GM21619 (cell line): Measurements from ENCODE around the gene NECTIN4.
A peak's percentile ranks its signal among the peaks of the same experiment; 100 is the strongest.

Experiments used
- ATAC-seq: cut with Tn5 transposase; IDR thresholded peaks from one replicate; pipeline ENCODE4 v1.9.1; 2021; ENCODE audit not compliant: unreplicated experiment

Gene NECTIN4

DNA sequence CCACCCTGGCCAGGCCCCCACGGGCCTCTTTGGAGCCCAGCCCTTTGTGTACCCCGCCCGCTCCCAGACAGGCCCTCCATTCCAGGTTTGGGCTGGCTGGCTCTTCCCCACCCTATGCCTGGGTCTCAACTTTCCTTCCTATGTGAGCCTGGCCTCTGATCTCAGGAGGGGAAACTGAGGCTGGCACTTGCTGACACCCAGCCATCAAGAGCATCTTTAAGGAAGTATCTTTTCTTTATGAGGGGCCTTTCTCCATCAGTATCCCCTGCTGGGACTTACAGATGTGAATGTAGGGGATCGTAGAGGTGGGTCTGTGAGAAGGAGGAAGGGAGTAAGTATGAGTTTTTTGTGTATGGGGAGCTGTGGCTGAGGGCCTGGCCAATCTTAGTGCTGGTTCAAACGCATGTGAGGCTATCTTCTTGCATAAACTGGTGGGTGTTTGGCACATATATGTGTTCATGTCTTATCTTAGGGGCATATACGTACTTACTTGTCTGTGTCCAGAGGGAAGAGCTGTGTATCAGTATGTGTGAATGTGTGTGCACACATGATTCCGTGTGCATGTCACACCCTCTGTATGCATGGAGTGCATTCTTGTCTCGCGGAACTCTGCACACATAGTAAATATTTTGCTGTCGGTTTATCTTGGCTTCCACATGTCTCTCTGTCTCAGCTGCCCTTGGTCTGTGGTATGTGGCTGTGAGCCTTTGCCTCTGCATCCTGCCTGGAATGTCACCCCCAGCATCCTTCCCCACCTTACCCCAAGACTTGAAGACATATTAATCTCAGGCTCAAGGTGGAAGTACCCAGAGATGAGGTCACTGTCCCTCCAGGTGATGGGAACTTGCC is 5.4 kb downstream of the NECTIN4 start:
- no peak for ATAC-seq

GRCh38 chr1:161082996-161083747 is 6.2 kb downstream of the NECTIN4 start:
- ATAC-seq: no peak

DNA sequence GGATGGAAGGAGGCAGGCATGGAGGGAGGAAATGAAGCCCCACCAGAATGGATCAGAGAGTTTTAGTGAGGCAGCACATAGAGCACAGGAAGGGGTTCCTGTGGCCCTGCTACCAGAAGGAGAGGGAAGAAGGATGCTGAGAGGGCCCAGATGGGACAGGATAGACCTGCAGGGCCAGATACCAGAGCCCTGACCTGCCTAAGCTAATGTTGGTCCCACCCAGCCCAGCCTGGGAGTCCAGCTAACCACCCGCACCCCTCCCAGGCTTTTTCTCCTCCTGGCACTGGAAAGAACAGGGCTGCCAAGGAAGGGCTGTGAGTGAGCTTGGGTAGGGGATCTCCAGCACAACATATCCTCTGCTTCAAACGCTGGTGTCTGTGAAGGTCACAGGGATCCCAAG is 6.9 kb downstream of the NECTIN4 start:
- no peak for ATAC-seq

GRCh38 chr1:161081519-161081918 is 7.8 kb downstream of the NECTIN4 start:
- ATAC-seq: no peak

DNA sequence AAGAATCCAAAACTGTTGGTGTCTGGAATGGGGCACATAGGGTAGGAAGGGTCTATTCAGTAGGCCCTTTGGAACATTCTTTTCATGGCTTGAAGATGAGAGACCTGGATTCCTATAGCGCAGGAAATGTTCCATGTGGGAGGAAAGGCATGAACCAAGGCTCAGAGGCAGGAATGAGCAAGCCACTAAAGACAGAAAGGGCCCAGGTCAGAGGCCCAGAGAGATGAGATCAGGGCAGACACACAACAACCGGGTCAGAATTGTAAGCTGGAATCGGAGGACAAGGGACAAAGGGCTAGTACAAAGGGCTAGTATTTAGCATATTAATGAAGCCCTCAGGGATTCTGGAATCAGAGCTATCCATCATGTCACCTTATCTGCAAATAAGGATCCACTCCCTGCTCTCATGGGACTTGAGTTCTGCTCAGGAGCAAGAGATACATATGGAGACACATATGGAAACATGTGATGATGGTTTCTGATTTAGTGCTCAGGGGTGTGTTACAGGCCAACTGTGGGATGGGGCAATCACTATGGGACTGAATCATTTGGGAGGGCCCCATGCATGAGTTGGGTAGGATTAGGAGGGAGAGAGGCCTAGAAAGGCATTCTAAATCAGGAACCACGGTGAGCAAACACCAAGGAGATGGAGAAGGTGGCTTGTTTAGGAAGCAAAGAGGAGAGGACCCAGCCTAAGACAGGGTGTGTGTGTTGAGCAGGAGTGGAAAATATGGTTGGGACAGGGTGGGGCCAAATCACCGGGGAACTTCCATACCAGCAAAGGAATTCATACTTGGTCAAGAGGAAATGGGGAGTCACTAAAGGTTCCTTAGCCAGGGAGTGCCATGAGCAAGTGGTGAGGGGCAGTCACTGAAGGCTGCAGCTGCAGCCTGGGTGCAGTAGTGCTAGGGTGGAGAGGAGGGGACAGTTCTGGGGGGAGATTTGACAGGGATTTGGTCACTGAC is 8.6 kb downstream of the NECTIN4 start:
- ATAC-seq: no peak

GRCh38 chr1:161079436-161080110 is 9.8 kb downstream of the NECTIN4 start:
- no peak for ATAC-seq

GRCh38 chr1:161077426-161077825 is 11.9 kb downstream of the NECTIN4 start:
- ATAC-seq: no peak

- no peak for ATAC-seq
Observed at GRCh38 chr1:161076410-161076809, 12.9 kb downstream of the NECTIN4 start.

DNA sequence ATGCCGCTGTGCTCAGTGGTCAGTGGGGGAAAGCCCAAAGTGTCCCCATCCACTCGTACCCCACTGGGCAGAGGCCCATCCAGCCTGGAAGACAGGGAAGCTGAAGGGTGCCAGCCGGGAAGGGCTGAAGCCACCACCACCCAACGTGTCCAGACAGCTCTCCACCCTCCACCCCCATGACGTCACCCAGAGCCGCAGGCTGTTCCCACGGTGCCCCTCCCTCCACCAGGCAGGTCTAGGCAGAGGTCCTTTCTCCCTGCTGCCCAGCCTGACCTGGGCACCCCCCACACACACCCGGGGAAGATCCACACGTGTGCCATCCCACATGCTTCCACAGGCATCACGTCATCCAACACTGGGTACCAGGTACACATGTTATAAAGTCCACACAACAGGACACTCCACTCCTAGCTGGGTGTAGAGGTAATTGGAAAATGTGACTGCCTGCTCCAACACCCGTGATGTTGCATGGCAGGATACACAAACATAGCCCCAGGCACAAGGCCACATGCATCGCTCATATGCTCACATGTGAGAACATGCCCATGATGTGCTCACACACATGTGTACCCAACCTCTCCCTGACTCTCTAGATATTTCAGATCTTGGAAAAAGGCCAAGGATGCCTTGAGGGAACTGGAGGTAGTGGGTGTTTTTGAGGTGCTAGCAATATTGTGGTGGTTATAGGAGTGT is 14.5 kb downstream of the NECTIN4 start:
- ATAC-seq: no peak

DNA sequence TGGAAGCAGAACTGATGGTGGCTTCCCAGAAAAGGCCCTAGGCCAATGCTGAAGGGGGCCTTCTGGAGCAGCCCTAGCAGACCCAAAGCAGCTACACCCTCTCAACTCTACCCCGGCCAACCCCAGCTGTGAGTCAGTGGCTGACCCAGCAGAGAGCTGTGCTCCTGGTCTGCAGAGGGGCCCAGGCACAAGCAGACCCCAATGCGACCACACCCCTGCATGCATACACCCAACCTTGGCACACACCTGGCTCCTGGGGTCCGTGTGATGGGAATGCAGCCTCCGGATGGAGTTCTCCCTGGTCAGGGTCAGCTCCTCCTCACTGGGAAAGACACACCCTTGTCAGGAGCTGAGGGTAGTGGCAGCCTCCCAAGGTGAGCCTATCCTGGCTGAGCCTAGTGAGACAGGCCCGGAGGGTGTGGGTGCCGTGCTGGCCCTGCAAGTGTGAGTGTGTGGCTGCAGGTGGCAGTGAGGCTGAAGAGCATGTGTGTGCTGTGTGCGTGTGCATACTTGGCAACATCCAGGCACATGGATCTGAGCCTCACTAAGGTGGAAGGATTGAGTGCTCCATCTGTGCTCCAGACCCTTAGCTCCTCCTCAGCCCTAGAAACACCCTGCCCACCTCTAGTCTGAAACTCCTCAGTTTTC is 15.8 kb downstream of the NECTIN4 start:
- no peak for ATAC-seq

DNA sequence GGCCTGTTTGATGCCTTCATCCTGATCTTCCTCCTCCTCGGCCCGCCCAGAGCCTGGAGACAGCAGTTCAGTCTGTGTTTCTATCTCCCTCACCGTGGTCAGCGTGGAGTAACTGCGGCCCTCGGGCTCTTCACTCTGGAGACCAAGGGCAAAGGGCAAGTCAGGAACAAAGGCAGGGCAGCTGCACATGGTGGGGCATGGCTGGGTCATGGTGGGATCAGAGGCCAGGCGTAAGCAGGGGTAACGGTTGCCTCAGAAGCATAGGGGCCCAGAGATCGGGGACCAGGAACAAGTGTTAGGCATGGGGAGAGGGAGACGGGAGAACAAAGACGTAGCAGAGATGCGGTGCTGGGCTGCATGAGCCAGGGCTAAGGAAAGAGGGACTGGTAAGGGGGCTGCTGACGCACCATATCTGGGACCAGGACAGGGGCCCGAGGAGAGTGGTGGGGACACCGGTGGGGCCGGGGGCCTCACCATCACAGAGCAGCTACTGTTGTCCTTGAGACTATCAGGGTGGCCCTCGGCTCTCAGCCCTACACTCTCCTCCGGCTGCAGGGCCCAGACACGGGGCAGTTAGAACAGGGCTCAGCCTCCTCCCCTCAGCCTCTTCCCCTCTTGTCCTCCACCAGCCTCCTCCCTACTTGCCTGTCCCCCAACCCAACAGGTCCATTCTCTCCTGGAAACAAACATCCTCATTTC is 16.5 kb downstream of the NECTIN4 start:
- ATAC-seq: no peak

- ATAC-seq: no peak
Observed at GRCh38 chr1:161071886-161072371, 17.4 kb downstream of the NECTIN4 start.

GRCh38 chr1:161070761-161071160 is 18.6 kb downstream of the NECTIN4 start:
- no peak for ATAC-seq

DNA sequence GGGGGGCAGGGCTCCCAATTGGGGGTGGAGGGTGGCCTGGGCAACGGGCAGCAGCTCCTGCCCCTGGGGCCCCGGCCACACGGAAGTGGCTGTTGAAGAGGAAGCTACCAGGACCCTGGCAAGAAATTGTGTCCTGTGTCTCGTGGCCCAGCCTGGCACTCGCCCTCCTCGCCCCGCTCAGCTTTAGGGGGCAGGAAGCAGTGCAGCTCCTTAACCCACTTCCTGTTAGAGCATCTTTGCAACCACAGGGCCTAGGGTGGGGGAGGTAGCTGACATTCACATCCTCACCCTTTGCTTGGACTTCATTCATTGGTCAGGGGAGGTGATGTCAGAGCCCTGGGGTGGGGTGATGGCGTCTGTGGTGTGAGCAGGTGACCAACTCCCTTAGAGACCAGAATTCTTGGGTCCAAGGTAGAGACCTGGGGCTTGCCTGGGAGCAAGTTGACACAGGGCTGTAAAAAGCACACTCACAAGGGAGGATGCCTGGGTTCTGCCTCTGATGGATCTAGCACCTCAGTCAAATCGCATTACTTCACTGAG is 19.6 kb downstream of the NECTIN4 start, which contains the start of gene ARHGAP30:
ARHGAP30 (minus strand) TSS at position 161 of the 540 bp plus-strand sequence. CDS start 267 bp downstream, outside the sequence.
- ATAC-seq: peak; percentile 83

GRCh38 chr1:161069241-161069640 is 20.1 kb downstream of the NECTIN4 start:
- ATAC-seq: no peak

- ATAC-seq: peak; percentile 56
Observed at GRCh38 chr1:161068306-161069234, 20.8 kb downstream of the NECTIN4 start.

DNA sequence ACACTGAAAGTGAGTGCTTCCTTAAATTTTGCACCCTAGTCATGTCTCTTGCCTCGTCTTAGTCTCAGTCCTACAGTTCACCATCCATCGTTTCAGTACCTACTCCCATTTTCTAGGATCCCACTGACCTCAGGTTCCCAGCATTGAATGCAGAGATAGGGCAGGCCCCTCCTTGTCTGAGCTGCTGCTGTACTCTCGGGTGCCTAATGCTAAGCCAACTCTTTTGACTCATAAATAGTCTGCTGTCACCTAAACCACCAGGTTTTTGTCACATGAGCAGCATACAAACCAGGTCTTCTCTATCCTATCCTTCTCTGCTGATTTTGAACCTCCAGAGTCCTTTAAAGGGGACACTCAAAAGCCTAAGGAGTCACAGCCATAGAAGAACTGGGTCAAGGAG is 22.7 kb downstream of the NECTIN4 start:
- ATAC-seq: no peak
